GM12878 (cell line): Measurements from ENCODE around the gene SLC25A48. TPM values are rescaled to one million over a fixed set of nuclear protein-coding genes. Genes with fewer than 3 reads are reported as not detected.

Experiments used
- ATAC-seq: fragments of 200-7000 bp; cut with Tn5 transposase; 3 replicates; pipeline ENCODE4 v1.9.1; 2020; ENCODE audit warnings: mild to moderate bottlenecking, moderate library complexity
- BruUV-seq: library from RNA; stranded (reverse); fragments of 400-500 nt; replicated peaks from 2 replicates; lab custom pipeline; 2021; lab: Mats Ljungman, UMichigan
- CTCF ChIA-PET: fragments of 300-600 bp; sonication (Branson Sonifier 250); formaldehyde crosslinking; extraction: SDS; loops from one replicate; lab custom pipeline; 2021; ENCODE audit warnings: inconsistent platforms; lab: Yijun Ruan, JAX
- POLR2A ChIA-PET: fragments of 350-600 bp; formaldehyde crosslinking; extraction: SDS; loops from one replicate; lab custom pipeline; 2021; ENCODE audit warnings: inconsistent platforms; lab: Charles Lee
- RAD21 ChIA-PET: fragments of 300-600 bp; sonication (Branson Sonifier 250); formaldehyde crosslinking; loops from one replicate; lab custom pipeline; 2023; ENCODE audit warnings: antibody characterized with exemption; ENCODE audit not compliant: unreplicated experiment; lab: Charles Lee
- SMC1A ChIA-PET: fragments of 300-600 bp; sonication (Branson Sonifier 250); formaldehyde crosslinking; loops from one replicate; lab custom pipeline; 2023; ENCODE audit not compliant: unreplicated experiment, uncharacterized antibody; lab: Charles Lee
- DNase-seq: peaks from one replicate; pipeline ENCODE4 v3.0.0-alpha.2; 2011; ENCODE audit warnings: low read depth, low spot score
- FAIRE-seq: peaks from 3 replicates; lab custom pipeline; 2011; peaks lifted over from hg19 to GRCh38; lab: Jason Lieb, UNC
- H2AFZ ChIP-seq: 2 replicates; pipeline ENCODE4 v1.6.0; 2011; ENCODE audit warnings: low read depth, low read length, control low read depth; ENCODE audit not compliant: control insufficient read depth
- H3K27ac ChIP-seq: 2 replicates; pipeline ENCODE4 v1.5.1; 2011; ENCODE audit warnings: control low read depth; ENCODE audit not compliant: control insufficient read depth, insufficient read depth
- H3K27me3 ChIP-seq, 2 experiments: replicated peaks in 1 of 2; 2 replicates each; pipeline versions ENCODE4 v1.6.0 to v1.6.1; 2011; ENCODE audit warnings: low read length in 1 of 2; ENCODE audit not compliant: control insufficient read depth in 2 of 2, insufficient read depth in 2 of 2
- H3K36me3 ChIP-seq, 2 experiments: 2 replicates each; pipeline ENCODE4 v1.5.1; 2011; ENCODE audit warnings: low read length in 1 of 2; ENCODE audit not compliant: control insufficient read depth in 2 of 2, insufficient read depth in 2 of 2
- H3K4me1 ChIP-seq: 2 replicates; pipeline ENCODE4 v1.6.1; 2011; ENCODE audit warnings: mild to moderate bottlenecking, low read length, moderate library complexity, mixed read lengths; ENCODE audit not compliant: control insufficient read depth, insufficient read depth
- H3K4me2 ChIP-seq: 2 replicates; pipeline ENCODE4 v1.6.0; 2011; ENCODE audit warnings: control low read depth; ENCODE audit not compliant: control insufficient read depth, insufficient read depth
- H3K4me3 ChIP-seq: fragments of 200-600 bp; sonication (generic); 2 replicates; pipeline ENCODE4 v1.5.1; 2016
- H3K79me2 ChIP-seq: 2 replicates; pipeline ENCODE4 v1.6.0; 2011; ENCODE audit warnings: low read length; ENCODE audit not compliant: control insufficient read depth, insufficient read depth
- H3K9ac ChIP-seq: 2 replicates; pipeline ENCODE4 v1.8.0; 2011; ENCODE audit warnings: low read length, control low read depth, mixed read lengths; ENCODE audit not compliant: control insufficient read depth, insufficient read depth
- H3K9me3 ChIP-seq: replicated peaks from 3 replicates; pipeline ENCODE4 v1.5.1; 2011; ENCODE audit warnings: mild to moderate bottlenecking, low read length; ENCODE audit not compliant: control insufficient read depth, insufficient read depth
- H4K20me1 ChIP-seq: 2 replicates; pipeline ENCODE4 v1.6.0; 2011; ENCODE audit not compliant: control insufficient read depth, insufficient read depth
- CEBPZ ChIP-seq: fragments of 150-350 bp; IDR thresholded peaks from 2 replicates; pipeline ENCODE4 v1.6.1; 2016; ENCODE audit warnings: low read depth, low read length
- CHD1 ChIP-seq: IDR thresholded peaks from 2 replicates; pipeline ENCODE4 v1.6.1; 2012; ENCODE audit warnings: low read depth, low read length, improper control_type of control experiment
- CHD2 ChIP-seq: IDR thresholded peaks from 2 replicates; pipeline ENCODE4 v1.6.1; 2011; ENCODE audit warnings: low read depth, low read length, improper control_type of control experiment, borderline replicate concordance
- EGR1 ChIP-seq, 2 experiments: IDR thresholded peaks; 1 replicate in 1 of 2; 2 replicates in 1 of 2; pipeline ENCODE4 v1.6.1; 2011 to 2012; ENCODE audit warnings: low read depth in 2 of 2, low read length in 2 of 2, borderline replicate concordance in 1 of 2, mild to moderate bottlenecking in 1 of 2, moderate library complexity in 1 of 2
- IKZF1 ChIP-seq: fragments of 450-650 bp; conservative IDR thresholded peaks from 2 replicates; pipeline ENCODE4 v1.6.1; 2017; ENCODE audit warnings: antibody characterized with exemption, mild to moderate bottlenecking
- IKZF2 ChIP-seq, 2 experiments: fragments of 450-650 bp; IDR thresholded peaks; 2 replicates each; pipeline ENCODE4 v1.6.1; 2017; ENCODE audit warnings: mild to moderate bottlenecking in 2 of 2, moderate library complexity in 2 of 2
- MLLT1 ChIP-seq: fragments of 450-650 bp; IDR thresholded peaks from 2 replicates; pipeline ENCODE4 v1.6.1; 2016; ENCODE audit warnings: mild to moderate bottlenecking
- NR2F1 ChIP-seq: fragments of 450-650 bp; conservative IDR thresholded peaks from 2 replicates; pipeline ENCODE4 v1.6.1; 2017; ENCODE audit warnings: mild to moderate bottlenecking
- PAX5 ChIP-seq: IDR thresholded peaks from 2 replicates; pipeline ENCODE4 v1.6.1; 2011; ENCODE audit warnings: low read depth, low read length, borderline replicate concordance
- POLR2A ChIP-seq: IDR thresholded peaks from 2 replicates; pipeline ENCODE4 v1.6.1; 2011; ENCODE audit warnings: low read depth, mild to moderate bottlenecking, low read length
- RAD51 ChIP-seq: fragments of 450-650 bp; IDR thresholded peaks from 2 replicates; pipeline ENCODE4 v1.6.1; 2016; ENCODE audit warnings: moderate library complexity, mild to moderate bottlenecking, inconsistent platforms
- SREBF1 ChIP-seq: IDR thresholded peaks from 2 replicates; pipeline ENCODE4 v1.6.1; 2012; ENCODE audit warnings: mild to moderate bottlenecking, low read length
- SRF ChIP-seq, 2 experiments: IDR thresholded peaks; 2 replicates each; pipeline ENCODE4 v1.6.1; 2011; ENCODE audit warnings: low read depth in 2 of 2, low read length in 2 of 2, mild to moderate bottlenecking in 1 of 2, moderate library complexity in 1 of 2
- SUPT20H ChIP-seq: IDR thresholded peaks from 2 replicates; pipeline ENCODE4 v1.6.1; 2011; ENCODE audit warnings: low read depth, mild to moderate bottlenecking, low read length, moderate library complexity, borderline replicate concordance; ENCODE audit not compliant: control insufficient read depth
- TAF1 ChIP-seq: IDR thresholded peaks from 2 replicates; pipeline ENCODE4 v1.6.1; 2011; ENCODE audit warnings: mild to moderate bottlenecking, low read depth, low read length, borderline replicate concordance
- TARDBP ChIP-seq: IDR thresholded peaks from 2 replicates; pipeline ENCODE4 v1.6.1; 2016; ENCODE audit warnings: borderline replicate concordance
- ZNF24 ChIP-seq: fragments of 450-650 bp; IDR thresholded peaks from 2 replicates; pipeline ENCODE4 v1.6.1; 2017; ENCODE audit warnings: antibody characterized with exemption, mild to moderate bottlenecking
- ZNF274 ChIP-seq: IDR thresholded peaks from one replicate; pipeline ENCODE4 v1.8.0; 2011; ENCODE audit not compliant: insufficient read length, insufficient read depth
- WGBS: methylation state at CpG from one replicate; pipeline ENCODE4 v1.1.6; 2016; ENCODE audit warnings: low lambda C conversion rate; ENCODE audit not compliant: insufficient replicate concordance, insufficient coverage; ENCODE audit errors: missing lambda C conversion rate; 5-methylcytosine and 5-hydroxymethylcytosine counted together
- in situ Hi-C: fragments of 300-500 bp; cut with MboI; formaldehyde crosslinking; loops from 9 replicates; pipeline ENCODE4 v1.14.3; 2018; ENCODE audit warnings: mixed read lengths
- intact Hi-C: fragments of 100-400 bp; cut with micrococcal nuclease; formaldehyde crosslinking; loops from one replicate; pipeline ENCODE4 v1.14.2; 2022; ENCODE audit not compliant: unreplicated experiment
- polyA plus RNA-seq, 11 experiments: library from polyadenylated mRNA; depleted of rRNA in 4 of 11; unstranded in 6 of 11; stranded (reverse) in 5 of 11; fragments of >200 nt; fragmentation: Nextera tagmentation in 4 of 11; fragmentation: Illumina TruSeq in 1 of 11; extraction: Ambion mirVana in 4 of 11; extraction: Trizol in 1 of 11; gene quantifications; 1 replicate in 1 of 11; 2 replicates in 10 of 11; pipeline versions ENCODE4 v1.2.1 to v1.2.3, GENCODE V29; 2011 to 2016; ENCODE audit warnings: inconsistent platforms in 2 of 11, missing spikeins in 2 of 11, low read depth in 1 of 11
- total RNA-seq, 4 experiments: library from RNA; depleted of rRNA in 3 of 4; stranded (reverse); fragments of >200 nt in 3 of 4; fragmentation: Illumina TruSeq in 1 of 4; extraction: Trizol in 1 of 4; gene quantifications; 2 replicates each; pipeline versions ENCODE4 v1.2.1 to v1.2.3, GENCODE V29; 2013 to 2021

Gene SLC25A48
- total and polyA plus RNA-seq, 10 of the 15 experiments (the other 5 are each of a cell fraction or from before 2014, with no cell fraction given), result 0.06 TPM; not detected in 9

GRCh38 chr5:135868681-135869080 is 34.2 kb downstream of the SLC25A48 start:
- H3K36me3 ChIP-seq, result no peaks in the 10 kb centered on the region
- no peak overlapping the region for H3K9ac ChIP-seq
- no peaks in the 10 kb centered on the region for H3K4me1 ChIP-seq
- WGBS, result 0% methylated on average over 2 of the region's 2 CpGs
- H3K79me2 ChIP-seq, result no peaks in the 10 kb centered on the region
- ChIA-PET RAD21 (interaction anchor here (0.6 kb wide), 1 partner anchor 300 kb away, joined by 3 read pairs; no protein-coding TSS in a partner anchor), SMC1A (no interaction called here)
- H3K27me3 ChIP-seq, result no peaks in the 10 kb centered on the region; a peak in 1 of 4 replicates
- no peak for DNase-seq
- no peak for TF ChIP-seq SRF (IDR thresholded peaks at IDR 0.05; ENCODE audit: low read depth in 2 of 2, low read length in 2 of 2)
- TF ChIP-seq TAF1, result no peak
- no peak for TF ChIP-seq TARDBP
- no peak for TF ChIP-seq MLLT1
- TF ChIP-seq SREBF1, result no peak
- no peak for TF ChIP-seq PAX5
- TF ChIP-seq POLR2A, result no peak
- no peak for TF ChIP-seq EGR1 (IDR thresholded peaks at IDR 0.05; ENCODE audit: borderline replicate concordance in 1 of 2, low read depth in 2 of 2, low read length in 2 of 2)
- no peak for TF ChIP-seq IKZF2 (IDR thresholded peaks at IDR 0.05)
- no peak for TF ChIP-seq ZNF24
- no peak for TF ChIP-seq ZNF274
- no peak for TF ChIP-seq NR2F1
- TF ChIP-seq RAD51, result no peak
- TF ChIP-seq SUPT20H, result no peak
- TF ChIP-seq IKZF1, result no peak
- TF ChIP-seq CEBPZ, result no peak
- no peak for TF ChIP-seq CHD2
- TF ChIP-seq CHD1, result no peak
- TF ChIP-seq, all 136 proteins: peak for 0
- Histone ChIP-seq H3K4me3 (no peak overlapping the region), H4K20me1 (no peaks in the 10 kb centered on the region), H3K27ac (no peak overlapping the region), H2AFZ (no peak overlapping the region), H3K9me3 (no peaks in the 10 kb centered on the region), H3K4me2 (no peak overlapping the region)
- ChIA-PET CTCF (no interaction called here), POLR2A (no interaction called here)
- FAIRE-seq (no peak), ATAC-seq (no peak)
- in situ Hi-C loops (no loop called here), intact Hi-C loops (no loop called here)
- no TSS peak for BruUV-seq
